GM23248 (cell line): ENCODE data around the gene OR9Q1. TPM values are rescaled to one million over a fixed set of nuclear protein-coding genes. Genes with fewer than 3 reads are reported as not detected.

Source experiments
- DNase-seq: peaks from one replicate; pipeline ENCODE4 v3.0.0-alpha.2; 2015
- H2AFZ ChIP-seq: fragments of 200-600 bp; sonication (generic); 2 replicates; pipeline ENCODE4 v1.6.1; 2016; ENCODE audit warnings: antibody characterized with exemption
- H3F3A ChIP-seq: fragments of 200-600 bp; sonication (generic); 2 replicates; pipeline ENCODE4 v1.6.1; 2016; ENCODE audit warnings: mild to moderate bottlenecking, antibody characterized with exemption, mixed run types; ENCODE audit not compliant: insufficient read depth
- H3K27ac ChIP-seq: fragments of 200-600 bp; sonication (generic); 2 replicates; pipeline ENCODE4 v1.5.1; 2016; ENCODE audit warnings: mild to moderate bottlenecking
- H3K27me3 ChIP-seq: fragments of 200-600 bp; sonication (generic); replicated peaks from 2 replicates; pipeline ENCODE4 v1.6.1; 2016; ENCODE audit warnings: mild to moderate bottlenecking; ENCODE audit not compliant: insufficient read depth
- H3K36me3 ChIP-seq: fragments of 200-600 bp; sonication (generic); 2 replicates; pipeline ENCODE4 v1.6.1; 2016; ENCODE audit warnings: low read depth, mild to moderate bottlenecking
- H3K4me1 ChIP-seq: fragments of 200-600 bp; sonication (generic); 2 replicates; pipeline ENCODE4 v1.6.1; 2016; ENCODE audit warnings: mild to moderate bottlenecking; ENCODE audit not compliant: insufficient read depth
- H3K4me2 ChIP-seq: fragments of 200-600 bp; sonication (generic); one replicate; pipeline ENCODE4 v1.6.1; 2016; ENCODE audit warnings: mild to moderate bottlenecking; ENCODE audit not compliant: unreplicated experiment
- H3K4me3 ChIP-seq: fragments of 200-600 bp; sonication (generic); 2 replicates; pipeline ENCODE4 v1.5.1; 2016; ENCODE audit warnings: mild to moderate bottlenecking
- H3K79me2 ChIP-seq: fragments of 200-600 bp; sonication (generic); 2 replicates; pipeline ENCODE4 v1.6.1; 2016; ENCODE audit warnings: mild to moderate bottlenecking; ENCODE audit not compliant: insufficient read depth
- H3K9ac ChIP-seq: fragments of 200-600 bp; sonication (generic); 2 replicates; pipeline ENCODE4 v1.6.1; 2016; ENCODE audit warnings: mild to moderate bottlenecking
- H3K9me2 ChIP-seq: fragments of 200-600 bp; sonication (generic); 2 replicates; pipeline ENCODE4 v1.6.1; 2016; ENCODE audit warnings: mixed run types, mild to moderate bottlenecking, moderate library complexity; ENCODE audit not compliant: insufficient read depth
- H3K9me3 ChIP-seq: fragments of 200-600 bp; sonication (generic); one replicate; pipeline ENCODE4 v1.6.1; 2017; ENCODE audit warnings: low read depth
- H4K20me1 ChIP-seq: fragments of 200-600 bp; sonication (generic); 2 replicates; pipeline ENCODE4 v1.6.0; 2016; ENCODE audit not compliant: insufficient read depth
- EZH2 ChIP-seq: fragments of 200-600 bp; sonication (generic); IDR thresholded peaks from 2 replicates; pipeline ENCODE4 v1.6.1; 2018; ENCODE audit warnings: antibody characterized with exemption, mild to moderate bottlenecking; ENCODE audit not compliant: insufficient read depth, poor library complexity, severe bottlenecking
- EZH2phosphoT487 ChIP-seq: fragments of 200-600 bp; sonication (generic); IDR thresholded peaks from 2 replicates; pipeline ENCODE4 v1.6.1; 2018; ENCODE audit warnings: antibody characterized with exemption, moderate library complexity, mild to moderate bottlenecking, low read depth; ENCODE audit not compliant: insufficient read depth
- WGBS, 2 experiments: methylation state at CpG; one replicate each; pipeline ENCODE4 v1.1.6; 2015 to 2017; ENCODE audit warnings: low lambda C conversion rate in 2 of 2, low coverage in 1 of 2; ENCODE audit errors: missing lambda C conversion rate in 2 of 2; 5-methylcytosine and 5-hydroxymethylcytosine counted together
- in situ Hi-C: fragments of 300-500 bp; cut with MboI; formaldehyde crosslinking; loops from 2 replicates; pipeline ENCODE4 v1.15.0; 2020
- polyA plus RNA-seq: library from polyadenylated mRNA; unstranded; fragments of >200 nt; fragmentation: Nextera tagmentation; extraction: Ambion mirVana; gene quantifications from 2 replicates; pipeline ENCODE4 v1.2.1, GENCODE V29; 2016
- total RNA-seq: library from RNA; depleted of rRNA; stranded (reverse); fragments of >200 nt; shearing (Covaris generic); gene quantifications from 2 replicates; pipeline ENCODE4 v1.2.3, GENCODE V29; 2014; rRNA removed

Gene OR9Q1
- total RNA-seq: not detected in 2 replicates
- not detected in 2 replicates for polyA plus RNA-seq

- no peak for DNase-seq
- H3K4me3 ChIP-seq: no peak within 1 kb of the TSS
- no peaks in the 10 kb centered on the region for H3K9me2 ChIP-seq
- H3K9ac ChIP-seq: 0 out of 2 replicates have a peak within 1 kb of the TSS, but pooled peaks have one; percentile 2
- no peak within 1 kb of the TSS for H3K27ac ChIP-seq
- H3K27me3 ChIP-seq: no peaks in the 10 kb centered on the region
- H3K9me3 ChIP-seq: no peaks in the 10 kb centered on the region
- H3K4me2 ChIP-seq: peak within 1 kb of the TSS; percentile 20
- H3F3A ChIP-seq: peaks cover 14% of the 10 kb centered on the region; the same call in 1 of the 2 replicates
- H2AFZ ChIP-seq: peak within 1 kb of the TSS; percentile 76
- no peaks in the 10 kb centered on the region for H3K36me3 ChIP-seq
- no peaks in the 10 kb centered on the region for H3K79me2 ChIP-seq
- TF ChIP-seq EZH2phosphoT487 (no peak), EZH2 (no peak)
- in situ Hi-C loops: no loop called here
- H4K20me1 ChIP-seq: no peaks in the 10 kb centered on the region
- 54 to 68% methylated on average over 5 of the region's 5 CpGs for WGBS, 2 experiments
- H3K4me1 ChIP-seq: peaks cover 28% of the 10 kb centered on the region
Measured at GRCh38 chr11:58023435-58023931, at the start of gene OR9Q1. Gene OR9Q1 (plus strand): TSS chr11:58023881. CDS start chr11:58179445, 155,564 bp downstream.

- Histone ChIP-seq H3K4me1 (peaks cover 8% of the 10 kb centered on the region; the same call in 1 of the 2 replicates), H3K27ac (no peak overlapping the region), H4K20me1 (no peaks in the 10 kb centered on the region), H3F3A (no peaks in the 10 kb centered on the region), H3K4me2 (no peak overlapping the region), H3K9ac (no peak overlapping the region), H2AFZ (no peak overlapping the region), H3K36me3 (no peaks in the 10 kb centered on the region), H3K9me3 (no peaks in the 10 kb centered on the region), H3K79me2 (no peaks in the 10 kb centered on the region), H3K27me3 (no peaks in the 10 kb centered on the region), H3K9me2 (no peaks in the 10 kb centered on the region), H3K4me3 (no peak overlapping the region)
- in situ Hi-C loops: no loop called here
- 3 to 4% methylated on average over 1 of the region's 1 CpG for WGBS, 2 experiments
- no peak for DNase-seq
- TF ChIP-seq EZH2 (no peak), EZH2phosphoT487 (no peak)
Measured at GRCh38 chr11:57974132-57974531, 49.5 kb upstream of the OR9Q1 start.

GRCh38 chr11:57974848-57975601, 48.7 kb upstream of the OR9Q1 start:
- in situ Hi-C loops: no loop called here
- H2AFZ ChIP-seq: no peak overlapping the region
- H3K27me3 ChIP-seq: no peaks in the 10 kb centered on the region
- no peaks in the 10 kb centered on the region for H4K20me1 ChIP-seq
- no peak overlapping the region for H3K4me2 ChIP-seq
- no peak for TF ChIP-seq EZH2
- TF ChIP-seq EZH2phosphoT487: no peak
- 39 to 40% methylated on average over 15 of the region's 15 CpGs for WGBS, 2 experiments
- H3K4me3 ChIP-seq: no peak overlapping the region
- H3K9ac ChIP-seq: no peak overlapping the region
- H3K9me2 ChIP-seq: no peaks in the 10 kb centered on the region
- H3K9me3 ChIP-seq: no peaks in the 10 kb centered on the region
- peak; percentile 57 for DNase-seq
- H3K36me3 ChIP-seq: no peaks in the 10 kb centered on the region
- H3F3A ChIP-seq: no peaks in the 10 kb centered on the region
- no peak overlapping the region for H3K27ac ChIP-seq
- H3K4me1 ChIP-seq: peaks cover 8% of the 10 kb centered on the region; the same call in 1 of the 2 replicates
- no peaks in the 10 kb centered on the region for H3K79me2 ChIP-seq

- Histone ChIP-seq H3K4me2 (no peak overlapping the region), H2AFZ (no peak overlapping the region), H3K9ac (no peak overlapping the region), H3K9me3 (no peaks in the 10 kb centered on the region), H3K4me1 (peaks cover 8% of the 10 kb centered on the region; the same call in 1 of the 2 replicates), H3K27ac (no peak overlapping the region), H3K4me3 (no peak overlapping the region), H3K79me2 (no peaks in the 10 kb centered on the region), H3K27me3 (0 out of 2 replicates have a peak, but pooled peaks cover 11% of the 10 kb centered on the region), H4K20me1 (no peaks in the 10 kb centered on the region), H3K9me2 (peaks cover 4% of the 10 kb centered on the region; the same call in 1 of the 2 replicates), H3K36me3 (no peaks in the 10 kb centered on the region), H3F3A (no peaks in the 10 kb centered on the region)
- 22 to 31% methylated on average over 2 of the region's 2 CpGs for WGBS, 2 experiments
- in situ Hi-C loops: no loop called here
- TF ChIP-seq EZH2phosphoT487: no peak
- no peak for TF ChIP-seq EZH2
- DNase-seq: no peak
Measured at GRCh38 chr11:57977709-57978108, 46.0 kb upstream of the OR9Q1 start.
